GM18511 (cell line): ENCODE measurements around the gene FILIP1L.
"Not testable (repeated sequence)": the region's sequence is repeated elsewhere in the genome, so short reads cannot be mapped to it uniquely, and the experiment has no call there.

Source experiments
- ATAC-seq: cut with Tn5 transposase; IDR thresholded peaks from one replicate; pipeline ENCODE4 v1.9.1; 2021; ENCODE audit warnings: mild to moderate bottlenecking, moderate library complexity; ENCODE audit not compliant: unreplicated experiment

The FILIP1L gene

GRCh38 chr3:100099621-100100020 lies 14.7 kb downstream of the FILIP1L start:
- ATAC-seq, result no peak

DNA sequence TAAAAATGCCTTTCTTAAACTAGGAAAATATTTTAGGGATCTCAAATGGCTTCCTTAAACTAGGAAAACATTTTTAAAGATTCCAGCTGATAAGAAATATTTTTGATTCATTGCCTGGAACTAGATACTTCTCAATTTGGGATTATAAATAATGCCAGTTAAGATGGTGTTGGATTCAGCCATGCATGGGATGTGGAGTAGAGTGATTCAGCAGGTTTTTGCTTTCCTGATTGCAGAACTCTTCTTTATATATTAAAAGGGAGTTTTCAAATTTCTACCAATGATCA lies 15.6 kb downstream of the FILIP1L start:
- no peak for ATAC-seq

DNA sequence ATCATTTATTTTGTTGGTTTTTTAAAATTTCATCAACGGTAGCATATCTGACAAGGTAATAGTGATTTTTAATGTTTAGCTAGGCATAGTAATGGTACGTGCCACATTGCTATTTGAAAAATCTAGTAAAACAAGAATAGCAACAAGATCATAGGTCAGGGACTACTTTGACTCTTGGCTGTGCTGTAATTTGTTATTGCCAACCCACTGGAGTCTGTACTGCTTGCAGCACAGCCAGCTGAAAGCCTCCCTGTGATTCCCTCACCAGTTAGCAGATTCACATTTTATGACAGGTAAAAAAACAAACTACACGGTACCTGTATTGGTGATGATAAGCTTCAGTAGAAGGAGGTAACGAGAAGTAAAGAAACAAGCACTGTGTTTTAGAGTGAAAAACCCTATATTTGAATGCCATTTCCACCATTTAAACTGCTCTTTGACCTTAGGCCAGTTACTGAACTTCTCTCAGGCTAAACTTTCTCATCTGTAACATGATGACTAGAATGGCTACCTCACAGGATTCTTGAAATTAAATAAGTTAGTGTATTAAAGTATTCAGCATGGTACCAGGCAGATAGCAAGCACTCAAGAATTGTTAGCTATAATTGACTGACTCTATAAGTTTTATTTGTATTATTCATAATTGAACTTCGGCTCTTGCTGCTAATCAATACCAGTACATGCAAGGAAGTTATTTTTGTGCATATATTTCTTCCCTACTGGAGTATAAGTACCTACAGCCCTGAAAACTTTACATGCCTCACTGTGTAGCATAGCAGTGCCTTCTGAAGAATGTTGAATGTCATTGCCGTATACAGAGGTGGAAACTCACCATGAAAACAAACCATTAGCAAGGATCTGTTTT lies 16.1 kb downstream of the FILIP1L start:
- no peak for ATAC-seq

- no peak for ATAC-seq
Observed at GRCh38 chr3:100096866-100097265, 17.4 kb downstream of the FILIP1L start.

GRCh38 chr3:100096286-100096685 lies 18.0 kb downstream of the FILIP1L start:
- ATAC-seq, result not testable (repeated sequence)

- ATAC-seq, result no peak
Observed at GRCh38 chr3:100093831-100094230, 20.5 kb downstream of the FILIP1L start.

DNA sequence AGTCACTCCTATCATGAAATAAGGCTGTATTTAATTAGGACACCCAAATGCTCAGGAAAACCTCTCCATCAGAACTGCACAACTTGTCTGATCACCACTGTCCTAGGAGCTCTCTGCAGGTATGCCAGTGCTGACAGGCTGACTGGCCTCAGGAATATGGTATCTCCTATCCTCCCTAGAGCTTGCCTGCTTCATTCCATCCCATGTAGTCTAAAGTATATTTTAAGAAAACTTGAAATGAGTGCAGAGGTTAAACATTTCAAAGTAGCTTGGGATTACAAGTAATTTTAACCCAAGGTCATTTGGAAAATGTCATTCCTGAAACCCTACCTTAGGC lies 23.7 kb downstream of the FILIP1L start:
- peak; percentile 12 for ATAC-seq

DNA sequence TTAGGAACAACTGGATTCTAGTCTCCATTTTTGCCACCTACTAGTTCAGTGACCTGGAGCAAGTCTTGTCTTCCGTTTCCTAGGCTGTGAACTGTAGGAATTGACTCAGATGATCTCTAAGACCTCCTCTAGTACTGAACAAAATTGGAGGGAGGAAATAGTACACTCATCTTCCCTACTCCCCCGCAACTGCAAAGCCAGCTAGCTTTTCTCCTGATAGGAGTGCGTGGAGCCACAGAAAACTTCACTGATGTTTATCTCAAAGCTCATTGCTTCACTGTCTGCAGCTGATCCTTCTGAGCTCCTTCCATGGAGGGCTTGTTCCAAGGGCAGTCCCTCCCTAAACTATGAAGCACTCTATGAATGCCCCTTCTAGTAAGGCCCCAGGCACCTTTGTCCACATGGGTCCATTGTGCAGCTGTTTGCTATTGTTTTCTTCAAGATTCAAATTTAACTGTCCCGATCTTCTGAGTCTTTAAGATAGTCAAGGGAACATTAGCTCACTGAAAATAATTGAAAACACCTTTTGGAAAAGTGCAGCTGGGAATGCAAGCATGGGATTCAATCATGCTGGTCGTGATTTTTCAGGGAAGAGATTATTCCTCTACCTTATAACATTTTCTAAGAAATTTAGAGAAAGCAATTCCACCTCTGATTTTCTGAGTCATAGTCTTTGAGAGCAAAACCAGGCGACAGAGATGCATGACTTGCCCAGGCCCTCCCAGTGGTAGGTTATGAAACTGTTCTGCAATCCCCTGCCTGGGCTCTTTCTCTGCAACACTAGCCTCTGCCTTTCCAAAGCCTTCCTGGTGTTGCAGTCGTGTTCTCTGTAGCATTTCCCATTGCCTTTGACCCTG lies 24.3 kb downstream of the FILIP1L start:
- peak; percentile 75 for ATAC-seq

DNA sequence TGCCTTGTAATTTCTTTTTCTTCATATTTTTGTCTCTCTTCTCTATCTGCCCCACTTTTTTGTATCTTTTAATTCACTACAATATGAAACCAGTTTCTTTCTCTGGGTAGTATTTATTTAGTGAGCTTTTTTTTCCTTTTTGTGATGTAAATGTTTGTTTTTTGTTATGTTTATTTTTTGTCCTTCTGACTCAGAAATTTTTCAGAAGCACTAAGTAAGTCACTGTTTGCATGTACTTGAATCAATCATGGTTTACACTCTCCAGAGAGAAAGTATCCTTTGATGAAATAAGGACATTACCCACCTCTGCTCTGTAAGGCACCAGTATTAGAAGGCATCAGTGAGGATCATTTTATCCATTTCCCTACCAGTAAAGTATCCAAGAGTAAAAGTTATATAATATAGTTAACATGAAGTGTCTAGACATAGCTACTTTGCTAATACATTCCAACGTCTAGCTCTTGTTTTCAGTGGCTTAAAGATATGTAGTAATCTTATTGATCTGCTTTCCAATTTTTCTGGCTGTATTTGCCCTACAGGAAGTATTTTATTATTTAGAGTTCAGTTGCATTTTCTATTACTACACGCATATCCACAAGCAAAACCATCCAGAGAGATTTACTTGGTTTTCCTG lies 25.4 kb downstream of the FILIP1L start:
- no peak for ATAC-seq

DNA sequence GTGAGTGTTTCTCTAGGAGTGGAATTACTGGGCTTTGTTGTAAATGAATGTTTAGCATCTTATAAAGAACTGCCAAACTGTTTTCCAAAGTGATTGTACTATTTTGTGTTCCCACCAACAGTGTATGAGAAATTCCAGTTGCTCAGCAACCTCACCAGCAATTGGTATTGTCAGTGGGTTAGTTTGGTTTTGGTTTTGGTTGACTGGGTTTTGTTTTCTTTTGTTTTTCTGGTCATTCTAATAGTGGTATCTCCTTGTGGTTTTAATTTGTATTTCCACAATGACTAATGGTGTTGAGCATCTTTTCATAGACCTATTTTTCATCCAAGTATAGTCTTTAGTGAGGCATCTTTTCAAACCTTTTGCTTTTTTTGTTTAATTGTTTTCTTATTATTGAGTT lies 27.1 kb downstream of the FILIP1L start:
- peak; percentile 89 for ATAC-seq

GRCh38 chr3:100086401-100086800 lies 27.9 kb downstream of the FILIP1L start:
- ATAC-seq, result no peak

DNA sequence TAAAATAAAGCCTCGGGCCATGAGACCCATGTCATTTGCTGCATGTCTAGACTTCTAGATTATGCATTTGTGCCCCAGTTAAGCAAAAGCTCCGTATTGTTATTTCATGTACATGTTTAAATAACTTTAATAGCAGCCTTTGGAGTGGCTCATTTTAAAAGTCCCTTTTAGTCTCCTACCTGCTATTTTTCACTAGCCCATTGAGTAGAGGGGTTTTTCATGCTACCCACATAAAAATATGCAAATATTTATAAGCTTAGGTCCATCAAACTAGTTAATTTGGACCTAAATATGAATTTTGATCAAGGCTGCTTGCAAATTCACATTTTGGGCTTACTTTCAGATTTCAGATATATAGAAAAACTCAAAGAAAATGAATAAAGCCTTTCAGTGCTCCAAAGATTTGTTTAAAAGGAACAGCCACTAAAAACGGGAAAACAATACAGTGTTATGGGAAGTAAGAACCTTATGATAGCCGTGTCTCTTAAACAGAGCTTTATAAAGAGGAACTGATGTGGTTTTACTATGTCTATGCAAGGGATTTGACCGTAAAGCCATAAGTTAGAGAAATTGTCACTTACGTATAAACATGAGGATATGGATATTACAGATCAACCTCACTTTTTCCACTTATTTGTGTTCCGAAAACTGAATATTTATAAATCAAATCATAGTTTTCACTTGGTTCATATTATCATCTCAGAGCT lies 30.0 kb downstream of the FILIP1L start:
- no peak for ATAC-seq

- no peak for ATAC-seq
Observed at GRCh38 chr3:100083209-100083608, 31.1 kb downstream of the FILIP1L start.

GRCh38 chr3:100082714-100083113 lies 31.6 kb downstream of the FILIP1L start:
- ATAC-seq, result no peak

- no peak for ATAC-seq
Observed at GRCh38 chr3:100081986-100082692, 32.2 kb downstream of the FILIP1L start.

GRCh38 chr3:100081311-100081710 lies 33.0 kb downstream of the FILIP1L start:
- ATAC-seq, result no peak

GRCh38 chr3:100080573-100080972 lies 33.7 kb downstream of the FILIP1L start:
- ATAC-seq, result no peak

- ATAC-seq, result no peak
Observed at GRCh38 chr3:100079328-100079727, 35.0 kb downstream of the FILIP1L start.

GRCh38 chr3:100076731-100077529 lies 37.4 kb downstream of the FILIP1L start:
- no peak for ATAC-seq
